DMS153 treated with DMSO at 0.1 percent for 48 hours (cell line): ENCODE results near the gene TNFRSF19.
"Not testable (repeated sequence)": the region's sequence is repeated elsewhere in the genome, so short reads cannot be mapped to it uniquely, and the experiment has no call there.

Source experiments
- DNase-seq: peaks from one replicate; lab custom pipeline; 2025; ENCODE audit not compliant: unreplicated experiment; lab: John Stamatoyannopoulos, UW

TNFRSF19 gene

DNA sequence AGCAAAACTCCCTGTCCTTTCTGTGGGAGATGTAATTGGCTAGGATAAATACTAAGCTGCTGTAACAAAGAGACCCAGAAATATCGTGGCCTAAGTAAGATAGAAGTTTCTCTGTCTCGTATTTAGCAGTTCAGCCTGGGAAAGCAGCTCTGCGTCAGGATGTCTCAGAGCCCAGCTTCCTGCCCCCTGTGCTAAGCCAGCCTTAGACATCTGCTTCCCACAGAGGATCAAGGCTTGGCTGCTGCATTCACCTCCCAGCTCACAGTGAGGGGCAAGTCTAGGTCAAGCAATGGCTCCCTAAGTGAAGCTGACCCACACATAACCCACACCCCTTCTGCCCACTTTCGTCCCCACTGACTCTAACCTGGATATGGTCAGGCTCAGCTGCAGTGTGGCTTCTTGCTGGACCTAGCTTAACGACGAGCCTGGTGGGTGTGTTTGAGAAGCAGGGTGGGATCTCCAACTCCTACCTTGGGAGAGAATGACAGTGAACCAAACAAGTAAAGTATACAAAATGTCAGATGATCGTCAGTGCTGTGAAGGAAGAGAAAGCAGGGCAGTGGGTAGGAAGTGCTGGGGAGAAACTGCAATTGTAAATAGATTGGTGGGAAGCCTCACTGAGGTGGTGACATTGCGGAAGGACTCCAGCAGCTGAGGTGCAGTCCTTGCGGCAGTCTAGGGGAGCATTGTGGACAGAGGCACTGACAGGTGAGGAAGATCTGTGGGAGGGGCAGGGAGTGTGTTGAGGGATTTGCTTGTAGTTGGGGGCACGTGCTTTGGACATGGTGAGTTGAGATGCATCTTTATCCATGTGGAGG lies 82.9 kb downstream of the TNFRSF19 start:
- DNase-seq: no peak

DNA sequence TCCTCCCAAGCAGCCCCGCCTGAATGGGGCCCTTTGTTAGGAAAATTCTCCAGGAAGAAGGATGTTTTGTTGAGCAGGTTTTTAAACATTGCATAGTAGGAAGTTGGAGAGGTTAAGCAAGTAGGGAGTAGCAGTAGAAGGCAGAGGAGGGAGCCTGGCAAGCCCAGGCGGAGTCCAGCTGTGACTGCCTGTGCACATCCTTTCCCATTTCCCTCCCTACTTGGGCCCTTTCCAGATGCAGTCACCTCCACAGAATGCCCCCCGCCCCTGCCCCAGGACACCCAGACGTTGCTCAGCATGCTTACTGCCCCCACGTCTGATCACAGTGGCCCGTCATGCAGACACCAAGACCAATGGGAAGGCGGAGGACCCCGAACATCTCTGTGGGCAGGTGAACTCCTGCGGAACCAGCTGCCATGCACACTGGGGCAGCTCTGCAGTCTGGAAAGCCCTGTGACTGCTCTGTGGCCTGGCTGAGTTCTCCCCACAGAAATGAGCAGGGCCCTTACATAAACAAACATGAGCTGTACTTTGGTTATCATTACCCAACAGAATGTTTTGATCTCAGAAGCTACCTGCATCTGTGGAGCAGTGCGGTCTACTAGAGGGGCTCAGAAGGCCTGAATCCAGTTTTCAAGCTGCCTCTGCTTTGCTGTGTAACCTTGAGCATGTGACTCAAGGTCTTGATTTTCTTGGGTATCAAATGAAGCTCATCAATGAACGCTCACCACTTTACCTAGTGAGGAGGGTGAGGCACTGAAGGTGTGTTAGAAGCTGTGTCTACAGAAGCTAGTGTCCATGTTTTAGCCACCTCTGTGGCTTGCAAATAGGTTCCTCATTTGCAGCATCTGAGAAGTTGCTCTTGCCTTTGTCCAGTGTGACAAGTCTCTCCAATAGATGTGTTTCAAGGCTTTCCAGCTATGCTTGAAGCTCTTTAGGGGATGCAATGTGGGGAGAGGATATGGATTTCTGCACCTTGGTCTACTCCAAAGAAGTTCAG lies 84.2 kb downstream of the TNFRSF19 start:
- DNase-seq: no peak

DNA sequence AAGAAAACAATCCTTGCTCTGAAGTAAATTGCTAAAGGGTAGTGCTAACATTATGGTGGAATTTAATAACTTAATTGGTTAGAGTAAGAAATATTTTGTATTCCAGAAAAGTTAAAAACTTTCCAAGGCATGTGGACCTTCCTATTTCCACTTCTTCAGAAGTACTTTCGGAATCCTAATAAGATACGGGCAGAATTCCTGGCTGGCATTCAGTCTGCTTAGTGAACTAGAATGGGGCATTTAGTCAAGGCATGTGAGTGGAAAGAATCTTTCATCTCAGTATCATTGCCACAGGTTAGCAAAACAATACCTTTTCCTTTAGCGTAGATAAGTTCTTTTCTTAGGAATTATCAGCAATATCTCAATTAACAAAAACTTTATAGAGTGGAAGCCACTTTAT lies 85.1 kb downstream of the TNFRSF19 start:
- no peak for DNase-seq

DNA sequence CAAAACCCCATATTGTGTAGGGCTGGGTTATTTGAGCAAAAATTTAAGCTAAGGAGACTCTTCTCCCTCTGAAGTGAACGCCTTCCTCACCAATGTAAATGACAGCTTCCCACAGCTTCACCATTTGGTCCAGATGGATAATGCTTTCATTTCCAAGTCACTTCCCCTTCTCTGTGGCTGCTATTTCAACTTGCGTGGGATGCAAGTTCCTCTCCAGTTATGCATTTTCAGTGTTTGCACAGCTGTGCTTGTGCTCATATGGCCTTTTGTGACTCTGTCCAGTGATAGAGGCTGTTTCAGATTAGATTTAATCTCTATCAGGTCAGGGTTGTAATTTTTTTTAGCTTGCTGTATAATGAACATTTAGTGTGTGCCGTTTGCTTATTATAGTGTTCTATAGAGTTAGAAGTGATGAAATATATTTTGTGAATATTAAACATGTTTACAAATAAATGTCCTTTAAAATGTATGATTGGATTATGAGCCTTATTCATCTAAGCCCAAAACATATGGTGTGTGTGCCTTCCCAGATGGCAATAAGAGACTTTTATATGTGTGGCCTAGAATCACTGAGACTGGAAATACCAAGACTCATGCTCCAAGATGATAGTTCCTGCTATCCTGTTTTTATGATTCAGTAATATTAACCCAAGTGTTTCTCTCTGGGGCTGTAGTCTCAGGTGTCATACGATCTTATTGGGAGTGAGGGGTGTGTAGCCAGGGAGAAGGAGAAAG lies 86.6 kb downstream of the TNFRSF19 start:
- peak; percentile 62 for DNase-seq

DNA sequence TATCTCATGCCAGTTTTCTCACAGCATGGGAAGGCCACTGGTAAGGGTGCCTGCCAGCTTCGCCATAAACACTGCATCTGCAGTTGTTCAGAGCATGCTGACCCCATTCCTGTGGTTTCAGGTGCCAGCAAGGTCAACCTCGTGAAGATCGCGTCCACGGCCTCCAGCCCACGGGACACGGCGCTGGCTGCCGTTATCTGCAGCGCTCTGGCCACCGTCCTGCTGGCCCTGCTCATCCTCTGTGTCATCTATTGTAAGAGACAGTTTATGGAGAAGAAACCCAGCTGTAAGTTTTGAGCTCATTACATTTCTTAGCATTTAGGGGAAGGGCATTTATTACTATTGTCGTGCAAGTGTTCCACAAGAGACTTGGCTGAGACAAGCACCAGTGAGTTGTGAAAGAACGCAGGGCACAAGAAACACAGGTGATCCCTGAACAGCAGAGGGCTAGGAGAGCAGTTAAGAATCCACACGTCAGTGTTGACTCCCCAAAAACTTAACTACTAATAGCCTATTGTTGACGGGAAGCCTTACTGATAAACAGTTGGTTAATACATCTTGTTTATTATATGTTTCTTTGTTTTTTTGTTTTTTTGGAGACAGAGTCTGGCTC lies 88.8 kb downstream of the TNFRSF19 start:
- DNase-seq: no peak

DNA sequence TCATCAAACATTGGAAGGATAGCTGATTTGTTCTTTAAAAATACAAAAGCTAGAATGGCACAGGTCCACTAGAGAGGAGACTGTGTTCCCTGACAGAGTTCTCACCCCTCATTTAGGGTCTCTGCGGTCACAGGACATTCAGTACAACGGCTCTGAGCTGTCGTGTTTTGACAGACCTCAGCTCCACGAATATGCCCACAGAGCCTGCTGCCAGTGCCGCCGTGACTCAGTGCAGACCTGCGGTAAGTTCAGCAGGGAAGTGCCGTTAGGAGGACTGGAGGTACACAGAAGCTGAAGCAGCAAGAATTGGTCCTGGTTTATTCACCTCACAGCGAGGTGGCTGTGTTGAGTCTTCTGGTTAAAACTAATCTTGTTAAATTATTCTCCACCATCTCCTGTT lies 90.0 kb downstream of the TNFRSF19 start:
- no peak for DNase-seq

DNA sequence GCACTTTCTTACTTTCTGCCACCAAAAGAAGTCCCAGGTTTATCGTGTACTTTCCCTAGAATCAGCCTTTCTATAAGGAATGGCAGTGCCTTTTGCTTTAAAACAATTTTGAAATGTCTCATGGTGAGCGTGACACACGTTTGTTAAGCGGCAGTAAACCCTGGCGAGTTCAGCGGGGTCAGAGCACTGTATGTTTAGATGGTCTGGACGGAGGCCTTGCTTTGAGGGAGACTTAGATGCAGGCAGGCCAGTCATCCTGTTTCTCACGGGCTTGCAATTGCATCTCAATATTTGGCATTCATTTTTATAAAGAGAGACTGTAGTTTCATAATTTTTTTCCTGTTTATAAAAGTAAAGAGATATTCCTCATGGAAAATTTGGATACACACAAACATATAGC lies 96.4 kb downstream of the TNFRSF19 start:
- DNase-seq: no peak

DNA sequence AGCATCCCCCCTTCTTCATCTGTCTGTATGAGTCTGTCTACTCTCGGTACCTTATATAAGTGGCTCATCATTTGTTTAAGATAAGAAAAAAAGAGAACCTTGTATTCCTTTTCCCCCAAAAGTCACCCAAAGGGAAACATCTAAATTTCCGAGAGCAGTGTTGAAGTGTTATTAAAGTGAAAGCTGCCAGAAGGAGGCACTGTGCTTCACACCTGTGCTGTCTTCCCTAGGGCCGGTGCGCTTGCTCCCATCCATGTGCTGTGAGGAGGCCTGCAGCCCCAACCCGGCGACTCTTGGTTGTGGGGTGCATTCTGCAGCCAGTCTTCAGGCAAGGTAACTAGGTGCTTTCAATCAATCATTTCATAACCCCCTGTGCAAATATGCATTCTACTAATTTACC lies 97.5 kb downstream of the TNFRSF19 start:
- no peak for DNase-seq

DNA sequence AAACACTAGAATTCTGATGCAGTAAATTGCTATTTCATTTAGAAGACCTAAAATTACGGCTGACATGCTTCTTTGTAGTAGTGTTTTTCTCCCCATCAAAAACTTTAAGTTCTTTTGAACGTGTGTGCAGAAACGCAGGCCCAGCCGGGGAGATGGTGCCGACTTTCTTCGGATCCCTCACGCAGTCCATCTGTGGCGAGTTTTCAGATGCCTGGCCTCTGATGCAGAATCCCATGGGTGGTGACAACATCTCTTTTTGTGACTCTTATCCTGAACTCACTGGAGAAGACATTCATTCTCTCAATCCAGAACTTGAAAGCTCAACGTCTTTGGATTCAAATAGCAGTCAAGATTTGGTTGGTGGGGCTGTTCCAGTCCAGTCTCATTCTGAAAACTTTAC lies 98.3 kb downstream of the TNFRSF19 start:
- DNase-seq: no peak

DNA sequence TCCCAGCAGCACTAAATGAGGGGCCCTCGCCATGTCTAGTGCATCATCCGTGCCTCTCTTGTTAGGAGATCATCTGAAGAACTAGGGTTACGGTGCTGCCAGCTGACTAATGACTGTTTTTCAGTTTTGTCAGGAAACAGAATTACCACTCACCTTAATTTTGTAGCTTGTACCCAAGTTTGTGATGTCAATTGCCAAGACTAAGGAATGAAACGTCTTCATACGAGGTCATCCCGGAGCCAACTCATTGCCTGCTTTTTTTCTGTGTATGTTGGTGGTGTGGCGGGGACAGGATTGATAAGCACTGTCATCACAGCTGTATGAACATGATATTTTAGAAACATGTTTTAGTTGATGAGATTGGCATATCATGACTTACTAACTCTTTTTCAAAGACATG lies 100.6 kb downstream of the TNFRSF19 start:
- no peak for DNase-seq

DNA sequence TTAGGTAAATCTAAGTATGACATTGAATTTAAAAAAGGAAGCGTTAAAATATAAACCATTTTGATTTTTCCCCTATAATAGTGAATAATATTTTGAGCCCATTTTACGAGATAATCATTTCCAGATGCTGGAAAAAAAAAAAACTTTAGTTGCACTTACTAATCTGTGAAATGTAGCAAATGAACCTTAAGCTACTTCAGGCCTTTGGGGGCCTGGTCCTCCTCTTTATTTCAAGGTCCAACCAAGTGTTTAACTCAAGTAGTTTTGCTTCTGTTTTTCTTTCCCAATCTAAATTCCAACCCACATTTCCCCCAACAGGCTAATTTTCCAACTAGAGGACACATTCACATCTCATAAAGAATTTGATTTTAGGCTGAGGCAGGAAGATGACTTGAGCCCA lies 101.2 kb downstream of the TNFRSF19 start:
- DNase-seq: no peak

DNA sequence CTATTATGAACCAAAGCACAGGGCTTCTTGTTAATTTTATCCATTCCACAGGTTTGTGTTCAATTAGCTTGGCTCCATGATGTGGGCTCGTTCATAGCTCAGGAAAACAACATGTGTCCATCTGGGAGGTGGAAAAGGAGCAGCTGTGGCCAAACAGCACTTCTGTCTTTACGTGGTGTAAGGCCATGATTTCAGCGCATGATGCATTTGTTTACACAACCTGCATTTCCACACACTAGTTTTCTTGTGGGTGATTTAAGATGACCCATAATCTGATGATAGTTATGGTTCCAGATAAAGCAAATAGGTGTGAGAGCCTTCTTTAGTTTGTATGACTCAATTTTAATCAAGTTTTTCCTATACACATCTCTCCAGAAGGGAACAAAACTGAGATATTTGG lies 101.7 kb downstream of the TNFRSF19 start:
- DNase-seq: no peak

DNA sequence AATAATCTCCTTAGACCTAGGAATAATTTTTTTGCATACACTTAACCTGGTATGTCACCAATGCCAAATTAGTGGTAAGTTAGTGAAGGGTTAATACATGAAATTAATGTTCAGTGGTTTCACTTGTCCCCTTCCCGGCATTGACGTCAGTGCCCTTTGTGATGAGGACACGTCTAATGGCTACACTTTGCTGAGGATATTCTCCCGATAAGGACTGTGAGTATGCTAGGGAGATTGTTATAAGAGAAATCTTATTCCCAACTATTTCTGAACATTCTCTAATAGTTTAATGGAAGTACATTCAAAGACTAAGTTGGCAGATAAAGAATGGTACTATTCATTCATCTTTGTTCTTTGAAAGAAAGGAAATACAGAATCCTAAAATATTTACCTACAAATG lies 102.4 kb downstream of the TNFRSF19 start:
- no peak for DNase-seq

DNA sequence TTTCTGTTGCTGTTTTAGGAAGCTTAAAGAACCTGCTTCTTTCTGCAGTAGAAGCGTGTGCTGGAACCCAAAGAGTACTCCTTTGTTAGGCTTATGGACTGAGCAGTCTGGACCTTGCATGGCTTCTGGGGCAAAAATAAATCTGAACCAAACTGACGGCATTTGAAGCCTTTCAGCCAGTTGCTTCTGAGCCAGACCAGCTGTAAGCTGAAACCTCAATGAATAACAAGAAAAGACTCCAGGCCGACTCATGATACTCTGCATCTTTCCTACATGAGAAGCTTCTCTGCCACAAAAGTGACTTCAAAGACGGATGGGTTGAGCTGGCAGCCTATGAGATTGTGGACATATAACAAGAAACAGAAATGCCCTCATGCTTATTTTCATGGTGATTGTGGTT lies 103.1 kb downstream of the TNFRSF19 start:
- DNase-seq: no peak

DNA sequence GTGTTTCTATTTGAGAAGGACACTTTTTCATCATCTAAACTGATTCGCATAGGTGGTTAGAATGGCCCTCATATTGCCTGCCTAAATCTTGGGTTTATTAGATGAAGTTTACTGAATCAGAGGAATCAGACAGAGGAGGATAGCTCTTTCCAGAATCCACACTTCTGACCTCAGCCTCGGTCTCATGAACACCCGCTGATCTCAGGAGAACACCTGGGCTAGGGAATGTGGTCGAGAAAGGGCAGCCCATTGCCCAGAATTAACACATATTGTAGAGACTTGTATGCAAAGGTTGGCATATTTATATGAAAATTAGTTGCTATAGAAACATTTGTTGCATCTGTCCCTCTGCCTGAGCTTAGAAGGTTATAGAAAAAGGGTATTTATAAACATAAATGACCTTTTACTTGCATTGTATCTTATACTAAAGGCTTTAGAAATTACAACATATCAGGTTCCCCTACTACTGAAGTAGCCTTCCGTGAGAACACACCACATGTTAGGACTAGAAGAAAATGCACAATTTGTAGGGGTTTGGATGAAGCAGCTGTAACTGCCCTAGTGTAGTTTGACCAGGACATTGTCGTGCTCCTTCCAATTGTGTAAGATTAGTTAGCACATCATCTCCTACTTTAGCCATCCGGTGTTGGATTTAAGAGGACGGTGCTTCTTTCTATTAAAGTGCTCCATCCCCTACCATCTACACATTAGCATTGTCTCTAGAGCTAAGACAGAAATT lies 103.8 kb downstream of the TNFRSF19 start:
- no peak for DNase-seq

DNA sequence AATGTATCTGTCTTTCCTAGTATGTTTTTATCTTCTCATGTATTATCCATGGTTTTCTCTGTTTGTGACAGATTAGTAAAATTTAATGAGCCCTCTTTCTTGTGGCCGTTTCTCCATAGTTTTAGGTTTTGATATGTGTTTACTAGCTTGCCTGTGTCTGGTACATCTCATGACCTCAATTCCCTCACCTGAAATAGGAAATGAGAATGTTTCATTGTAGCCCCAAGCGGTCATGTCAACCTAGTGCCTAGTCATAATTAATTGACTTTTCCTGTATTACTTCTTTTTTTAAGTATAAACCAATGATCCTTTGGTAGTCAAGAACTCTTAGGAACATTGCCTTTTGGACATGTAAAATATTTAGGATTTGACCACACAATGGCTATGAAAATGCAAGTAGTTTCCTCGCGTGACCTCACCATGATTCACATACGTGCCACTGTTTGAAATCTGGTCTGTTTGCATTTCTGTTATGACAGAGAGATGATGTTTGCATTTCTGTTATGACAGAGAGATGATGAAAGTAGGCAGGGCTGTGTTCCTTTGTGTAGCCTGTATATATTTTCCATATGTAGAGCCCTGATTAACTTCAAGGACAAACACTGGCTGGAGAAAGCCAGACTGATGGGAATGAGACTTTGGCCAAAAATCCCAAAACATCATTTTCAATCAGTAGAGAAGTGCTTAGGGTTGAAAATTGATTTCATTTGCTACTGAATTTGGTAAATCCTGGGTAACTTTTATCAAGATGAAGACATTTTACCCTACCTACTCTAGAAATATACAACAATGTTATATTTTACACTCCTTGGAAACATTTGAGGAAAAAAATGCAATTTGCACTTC lies 104.8 kb downstream of the TNFRSF19 start:
- no peak for DNase-seq

DNA sequence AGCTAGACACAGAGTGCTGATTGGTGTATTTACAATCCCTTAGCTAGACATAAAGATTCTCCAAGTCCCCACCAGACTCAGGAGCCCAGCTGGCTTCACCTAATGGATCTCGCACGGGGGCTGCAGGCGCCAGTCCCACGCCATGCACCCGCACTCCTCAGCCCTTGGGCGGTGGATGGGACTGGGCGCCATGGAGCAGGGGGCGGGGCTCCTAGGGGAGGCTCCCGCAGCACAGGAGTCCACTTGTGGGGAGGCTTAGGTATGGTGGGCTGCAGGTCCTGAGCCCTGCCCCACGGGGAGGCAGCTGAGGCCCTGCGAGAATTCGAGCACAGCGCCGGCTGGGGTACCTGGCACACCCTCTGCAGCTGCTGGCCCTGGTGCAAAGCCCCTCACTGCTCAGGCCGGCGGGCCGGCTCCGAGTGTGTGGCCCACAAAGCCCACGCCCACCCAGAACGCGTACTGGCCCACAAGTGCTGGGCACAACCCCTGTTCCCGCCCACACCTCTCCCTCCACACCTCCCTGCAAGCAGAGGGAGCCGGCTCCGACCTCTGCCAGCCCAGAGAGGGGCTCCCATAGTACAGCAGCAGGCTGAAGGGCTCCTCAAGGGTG lies 107.6 kb downstream of the TNFRSF19 start:
- DNase-seq: not testable (repeated sequence)

DNA sequence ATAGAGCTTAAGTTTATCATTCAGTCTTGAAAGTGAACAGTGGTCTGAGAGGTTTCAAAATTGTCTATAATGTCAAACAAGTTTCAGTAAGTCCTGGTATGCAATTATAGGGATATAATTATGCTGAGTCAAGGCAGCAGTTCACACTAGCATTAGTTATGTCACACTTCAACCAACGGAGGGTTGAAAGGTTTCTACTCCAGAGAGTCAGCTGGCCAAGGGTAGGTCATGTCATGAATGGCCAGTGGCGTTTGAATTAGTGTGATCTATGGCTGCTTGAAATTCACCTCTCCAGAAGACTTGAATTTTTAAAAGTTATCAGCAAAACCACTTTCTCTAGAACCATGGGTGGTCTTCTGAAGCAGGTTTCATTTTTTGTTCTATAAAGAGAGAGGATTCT lies 108.6 kb downstream of the TNFRSF19 start:
- DNase-seq: no peak

DNA sequence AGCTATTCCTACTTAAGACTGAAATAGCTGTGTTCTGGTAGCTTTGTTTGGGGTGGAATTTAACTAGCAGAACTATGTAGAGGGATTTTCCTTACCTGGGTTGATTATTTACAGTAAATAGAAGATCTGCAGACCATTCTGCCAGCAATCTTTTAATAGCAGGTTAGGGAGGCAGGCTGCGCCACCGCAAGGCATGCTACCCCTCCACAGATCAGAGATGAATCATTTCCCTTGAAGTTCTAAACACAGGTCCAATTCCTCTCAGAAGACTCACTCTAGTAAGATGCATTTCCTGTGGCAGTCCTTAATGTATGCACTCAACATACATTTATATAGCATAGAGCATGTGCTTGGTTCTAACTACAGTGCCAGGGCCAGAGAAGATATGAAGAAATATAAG lies 109.0 kb downstream of the TNFRSF19 start:
- DNase-seq: no peak
